CD14-positive monocyte (primary cell): ENCODE data around the gene RECQL5. TPM values are rescaled to one million over a fixed set of nuclear protein-coding genes. Genes with fewer than 3 reads are reported as not detected.

ENCODE experiments used
- DNase-seq, 3 donors: peaks; one replicate each; pipeline ENCODE4 v3.0.0-alpha.2; 2011 to 2022
- H2AFZ ChIP-seq: 2 replicates; pipeline ENCODE4 v1.6.0; 2012; ENCODE audit warnings: mild to moderate bottlenecking, low read depth, low read length, inconsistent platforms; ENCODE audit not compliant: insufficient read depth, poor library complexity, severe bottlenecking
- H3K27ac ChIP-seq, 2 donors: 1 replicate in 1 of 2; 2 replicates in 1 of 2; pipeline ENCODE4 v1.5.1; 2012 to 2013; ENCODE audit warnings: low read length in 2 of 2, control low read depth in 1 of 2, inconsistent platforms in 1 of 2, low read depth in 1 of 2, mild to moderate bottlenecking in 1 of 2
- H3K27me3 ChIP-seq, 2 donors: one replicate each; pipeline versions ENCODE4 v1.6.0 to v1.6.1; 2011 to 2013; ENCODE audit warnings: low read length in 2 of 2; ENCODE audit not compliant: control insufficient read depth in 2 of 2, insufficient read depth in 2 of 2
- H3K36me3 ChIP-seq, 2 donors: replicated peaks in 1 of 2; 1 replicate in 1 of 2; 2 replicates in 1 of 2; pipeline versions ENCODE4 v1.5.1 to v1.6.1; 2012 to 2013; ENCODE audit warnings: low read length in 2 of 2, control low read depth in 1 of 2, inconsistent platforms in 1 of 2, mild to moderate bottlenecking in 1 of 2; ENCODE audit not compliant: insufficient read depth in 2 of 2, control insufficient read depth in 1 of 2
- H3K4me1 ChIP-seq, 2 donors: 1 replicate in 1 of 2; 2 replicates in 1 of 2; pipeline versions ENCODE4 v1.5.1 to v1.6.1; 2012 to 2013; ENCODE audit warnings: low read length in 2 of 2, control low read depth in 1 of 2, inconsistent platforms in 1 of 2, mild to moderate bottlenecking in 1 of 2, moderate library complexity in 1 of 2; ENCODE audit not compliant: insufficient read depth in 2 of 2, control insufficient read depth in 1 of 2
- H3K4me2 ChIP-seq: replicated peaks from 2 replicates; pipeline ENCODE3; 2012; ENCODE audit warnings: low read length, moderate library complexity, mild to moderate bottlenecking; ENCODE audit not compliant: poor library complexity, severe bottlenecking; ENCODE audit errors: extremely low read depth
- H3K4me3 ChIP-seq, 3 experiments: fragments of 200-600 bp in 1 of 3; sonication (generic) in 1 of 3; replicated peaks in 1 of 3; 1 replicate in 2 of 3; 2 replicates in 1 of 3; pipeline ENCODE4 v1.5.1; 2011 to 2013; ENCODE audit warnings: low read length in 3 of 3, mild to moderate bottlenecking in 3 of 3, control low read depth in 2 of 3, low read depth in 2 of 3, inconsistent platforms in 1 of 3, moderate library complexity in 1 of 3
- H3K79me2 ChIP-seq: 2 replicates; pipeline ENCODE4 v1.6.0; 2012; ENCODE audit warnings: mild to moderate bottlenecking, control low read depth, inconsistent platforms, low read length, moderate library complexity; ENCODE audit not compliant: insufficient read depth
- H3K9ac ChIP-seq: 2 replicates; pipeline ENCODE4 v1.6.0; 2017; ENCODE audit warnings: low read length, mild to moderate bottlenecking; ENCODE audit not compliant: insufficient read depth, poor library complexity, severe bottlenecking
- H3K9me3 ChIP-seq, 2 donors: replicated peaks in 1 of 2; 1 replicate in 1 of 2; 2 replicates in 1 of 2; pipeline versions ENCODE4 v1.5.1 to v1.6.1; 2012 to 2013; ENCODE audit warnings: low read length in 2 of 2, control low read depth in 1 of 2; ENCODE audit not compliant: control insufficient read depth in 1 of 2, insufficient read depth in 1 of 2
- H4K20me1 ChIP-seq: 2 replicates; pipeline ENCODE4 v1.6.0; 2012; ENCODE audit warnings: mild to moderate bottlenecking, low read length, control low read depth, moderate library complexity; ENCODE audit not compliant: insufficient read depth
- H3K27ac Mint-ChIP-seq, 7 donors: one replicate each; pipeline ENCODE4 v1.8.0; 2020; ENCODE audit warnings: mild to moderate bottlenecking in 7 of 7, mixed read lengths in 7 of 7, moderate library complexity in 6 of 7, inconsistent platforms in 2 of 7
- H3K27me3 Mint-ChIP-seq, 3 donors: one replicate each; pipeline ENCODE4 v1.8.0; 2021 to 2022; ENCODE audit warnings: low read depth in 3 of 3, mild to moderate bottlenecking in 3 of 3, mixed read lengths in 3 of 3, moderate library complexity in 3 of 3, inconsistent platforms in 1 of 3
- H3K36me3 Mint-ChIP-seq, 2 donors: one replicate each; pipeline ENCODE4 v1.8.0; 2020; ENCODE audit warnings: mixed read lengths in 2 of 2, inconsistent platforms in 1 of 2, mild to moderate bottlenecking in 1 of 2
- H3K4me1 Mint-ChIP-seq: one replicate; pipeline ENCODE4 v1.8.0; 2020; ENCODE audit warnings: mild to moderate bottlenecking, mixed read lengths
- H3K4me3 Mint-ChIP-seq, 2 donors: one replicate each; pipeline ENCODE4 v1.8.0; 2020; ENCODE audit warnings: mild to moderate bottlenecking in 2 of 2, mixed read lengths in 2 of 2, moderate library complexity in 1 of 2
- H3K9me3 Mint-ChIP-seq, 7 donors: one replicate each; pipeline ENCODE4 v1.8.0; 2020 to 2022; ENCODE audit warnings: mixed read lengths in 7 of 7, mild to moderate bottlenecking in 6 of 7, moderate library complexity in 6 of 7, inconsistent platforms in 2 of 7
- WGBS: methylation state at CpG from one replicate; pipeline ENCODE4 v1.1.5; 2013; ENCODE audit warnings: missing lambda C conversion rate; ENCODE audit not compliant: insufficient coverage; 5-methylcytosine and 5-hydroxymethylcytosine counted together
- intact Hi-C, 2 donors: fragments of 100-400 bp; cut with micrococcal nuclease; formaldehyde crosslinking; loops; one replicate each; pipeline versions ENCODE4 v1.15.0 to v1.15.1; 2023
- polyA plus RNA-seq, 3 donors: library from polyadenylated mRNA; depleted of rRNA in 1 of 3; unstranded in 2 of 3; stranded (reverse) in 1 of 3; fragments of 300-500 nt in 2 of 3; fragments of >200 nt in 1 of 3; fragmentation: Illumina TruSeq in 2 of 3; gene quantifications; 1 replicate in 2 of 3; 2 replicates in 1 of 3; pipeline ENCODE4 v1.2.3, GENCODE V29; 2012 to 2021
- TF ChIP-seq, protein P1 (sequence below): fragments of 200-600 bp; IDR thresholded peaks from one replicate; pipeline ENCODE4 v1.8.0; 2022; ENCODE audit warnings: antibody characterized with exemption, mild to moderate bottlenecking

RECQL5 gene
- polyA plus RNA-seq, 3 donors: 3.1 to 27.7 (median 4.4) TPM

DNA sequence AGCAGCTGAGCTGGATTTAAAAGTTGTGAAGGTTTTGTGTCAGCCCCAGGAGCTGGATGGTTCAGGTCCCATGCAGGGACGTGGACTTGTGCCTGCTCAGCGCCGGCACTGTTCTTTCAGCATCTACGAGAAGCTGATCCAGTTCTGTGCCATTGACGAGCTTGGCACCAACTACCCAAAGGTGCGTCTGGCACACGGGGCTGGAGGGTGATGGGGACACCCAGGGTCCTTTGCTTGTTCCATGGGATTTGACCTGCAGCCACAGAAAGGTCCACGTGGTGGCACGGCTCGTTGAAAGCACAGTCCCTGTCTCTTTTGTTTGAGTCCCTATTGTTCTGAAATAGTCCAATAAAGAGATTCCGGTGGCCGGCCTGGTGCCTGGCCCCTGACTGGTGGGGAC is 36.2 kb upstream of the RECQL5 start:
- peaks cover 0 to 2% (median 0%) of the 10 kb centered on the region in 3 donors for H3K27me3 Mint-ChIP-seq
- over 99% methylated on average over 12 of the region's 12 CpGs for WGBS
- H3K36me3 Mint-ChIP-seq: peaks cover 94 to 95% of the 10 kb centered on the region in 2 donors
- H3K9me3 Mint-ChIP-seq: no peaks in the 10 kb centered on the region
- Histone ChIP-seq H3K9ac (no peak overlapping the region), H3K4me3 (no peak overlapping the region), H3K27me3 (no peaks in the 10 kb centered on the region), H4K20me1 (peaks cover 11% of the 10 kb centered on the region), H3K36me3 (peaks cover 84 to 100% of the 10 kb centered on the region in 2 donors), H3K4me1 (no peaks in the 10 kb centered on the region), H3K9me3 (no peaks in the 10 kb centered on the region), H3K79me2 (no peaks in the 10 kb centered on the region), H3K27ac (no peak overlapping the region), H3K4me2 (no peak overlapping the region), H2AFZ (no peak overlapping the region)
- peak overlapping the region in 1 of 7 donors; percentile 33 for H3K27ac Mint-ChIP-seq
- no peaks in the 10 kb centered on the region for H3K4me1 Mint-ChIP-seq
- DNase-seq: no peak
- intact Hi-C loops: no loop called here
- TF ChIP-seq, protein P1, sequence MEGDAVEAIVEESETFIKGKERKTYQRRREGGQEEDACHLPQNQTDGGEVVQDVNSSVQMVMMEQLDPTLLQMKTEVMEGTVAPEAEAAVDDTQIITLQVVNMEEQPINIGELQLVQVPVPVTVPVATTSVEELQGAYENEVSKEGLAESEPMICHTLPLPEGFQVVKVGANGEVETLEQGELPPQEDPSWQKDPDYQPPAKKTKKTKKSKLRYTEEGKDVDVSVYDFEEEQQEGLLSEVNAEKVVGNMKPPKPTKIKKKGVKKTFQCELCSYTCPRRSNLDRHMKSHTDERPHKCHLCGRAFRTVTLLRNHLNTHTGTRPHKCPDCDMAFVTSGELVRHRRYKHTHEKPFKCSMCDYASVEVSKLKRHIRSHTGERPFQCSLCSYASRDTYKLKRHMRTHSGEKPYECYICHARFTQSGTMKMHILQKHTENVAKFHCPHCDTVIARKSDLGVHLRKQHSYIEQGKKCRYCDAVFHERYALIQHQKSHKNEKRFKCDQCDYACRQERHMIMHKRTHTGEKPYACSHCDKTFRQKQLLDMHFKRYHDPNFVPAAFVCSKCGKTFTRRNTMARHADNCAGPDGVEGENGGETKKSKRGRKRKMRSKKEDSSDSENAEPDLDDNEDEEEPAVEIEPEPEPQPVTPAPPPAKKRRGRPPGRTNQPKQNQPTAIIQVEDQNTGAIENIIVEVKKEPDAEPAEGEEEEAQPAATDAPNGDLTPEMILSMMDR: no peak
- H3K4me3 Mint-ChIP-seq: no peak overlapping the region

DNA sequence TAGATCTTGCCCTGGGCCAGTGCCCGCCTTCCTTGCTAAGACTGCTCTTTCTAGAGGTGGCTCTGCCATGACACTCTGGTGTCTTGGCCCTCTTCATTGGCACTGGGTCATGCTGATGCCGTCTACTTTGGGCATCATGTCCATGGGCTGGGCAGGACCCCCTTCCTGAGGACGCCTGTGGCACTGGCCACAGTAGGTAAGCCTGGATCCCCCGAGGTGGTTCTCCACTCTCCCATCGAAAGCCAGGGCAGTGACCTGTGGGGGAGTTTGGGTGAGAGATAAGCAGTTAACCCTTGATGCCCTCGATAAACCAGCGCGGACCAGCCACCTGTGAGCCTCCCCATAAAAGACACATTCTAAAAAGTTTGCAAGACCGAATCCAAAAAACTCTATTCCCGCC is 34.3 kb upstream of the RECQL5 start:
- peaks cover 25% of the 10 kb centered on the region for H4K20me1 ChIP-seq
- Mint-ChIP-seq H3K27ac (peak overlapping the region in 1 of 7 donors; percentile 32), H3K36me3 (peaks cover 90 to 95% of the 10 kb centered on the region in 2 donors), H3K4me1 (no peaks in the 10 kb centered on the region), H3K4me3 (no peak overlapping the region), H3K27me3 (peaks cover 0 to 2% (median 0%) of the 10 kb centered on the region in 3 donors), H3K9me3 (no peaks in the 10 kb centered on the region)
- no peak overlapping the region for H3K4me2 ChIP-seq
- intact Hi-C loops: no loop called here
- H3K27ac ChIP-seq: no peak overlapping the region
- H3K4me1 ChIP-seq: no peaks in the 10 kb centered on the region
- H3K36me3 ChIP-seq: peaks cover 82 to 100% of the 10 kb centered on the region in 2 donors
- TF ChIP-seq, protein P1: no peak
- H3K9ac ChIP-seq: no peak overlapping the region
- H3K4me3 ChIP-seq: no peak overlapping the region
- no peaks in the 10 kb centered on the region for H3K9me3 ChIP-seq
- no peaks in the 10 kb centered on the region for H3K27me3 ChIP-seq
- H2AFZ ChIP-seq: no peak overlapping the region
- DNase-seq: no peak
- H3K79me2 ChIP-seq: no peaks in the 10 kb centered on the region
- 100% methylated on average over 4 of the region's 10 CpGs for WGBS
